Cardiac fibroblast (primary cell): Measurements from ENCODE around the gene NR2F6.

Source experiments
- DNase-seq, 2 donors: peaks; one replicate each; pipeline versions ENCODE4 v3.0.0 to v3.0.0-alpha.2; 2010; ENCODE audit warnings: low read depth in 2 of 2
- H3K4me3 ChIP-seq, 2 donors: replicated peaks in 1 of 2; 1 replicate in 1 of 2; 2 replicates in 1 of 2; pipeline ENCODE4 v1.5.1; 2011; ENCODE audit warnings: low read depth in 2 of 2, low read length in 2 of 2, mild to moderate bottlenecking in 2 of 2, moderate library complexity in 1 of 2
- TF ChIP-seq, protein P1 (sequence below): IDR thresholded peaks from one replicate; pipeline ENCODE4 v1.5.1; 2011; ENCODE audit warnings: low read depth, mild to moderate bottlenecking, low read length, inconsistent platforms

NR2F6 gene

DNA sequence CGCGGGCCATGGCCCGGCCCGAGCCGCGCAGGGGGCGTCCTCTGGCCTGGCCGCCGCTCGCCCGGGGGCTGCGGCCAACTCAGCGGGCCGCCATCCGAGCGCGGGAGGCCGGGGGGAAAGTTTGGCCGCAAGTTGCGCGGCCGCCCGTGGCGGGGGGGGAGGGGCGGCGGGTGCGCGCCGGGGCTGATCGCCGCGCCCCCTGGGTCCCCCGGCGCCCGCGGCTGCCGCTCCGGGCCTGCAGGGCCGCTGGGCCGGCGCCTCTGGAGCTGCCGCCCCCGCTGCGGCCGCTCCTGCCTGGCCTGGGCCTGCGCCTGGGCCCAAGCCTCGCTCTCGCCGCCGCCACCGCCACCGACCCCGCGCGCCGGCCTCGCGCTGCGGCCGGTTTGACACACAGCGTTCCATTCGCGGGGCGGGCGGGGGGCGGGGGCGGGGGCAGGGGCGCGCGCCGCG, at the start of gene NR2F6:
TSS of gene NR2F6 (minus strand) at position 385 of the 450 bp plus-strand sequence. CDS start 699 bp downstream, outside the sequence.
- TF ChIP-seq, protein P1, sequence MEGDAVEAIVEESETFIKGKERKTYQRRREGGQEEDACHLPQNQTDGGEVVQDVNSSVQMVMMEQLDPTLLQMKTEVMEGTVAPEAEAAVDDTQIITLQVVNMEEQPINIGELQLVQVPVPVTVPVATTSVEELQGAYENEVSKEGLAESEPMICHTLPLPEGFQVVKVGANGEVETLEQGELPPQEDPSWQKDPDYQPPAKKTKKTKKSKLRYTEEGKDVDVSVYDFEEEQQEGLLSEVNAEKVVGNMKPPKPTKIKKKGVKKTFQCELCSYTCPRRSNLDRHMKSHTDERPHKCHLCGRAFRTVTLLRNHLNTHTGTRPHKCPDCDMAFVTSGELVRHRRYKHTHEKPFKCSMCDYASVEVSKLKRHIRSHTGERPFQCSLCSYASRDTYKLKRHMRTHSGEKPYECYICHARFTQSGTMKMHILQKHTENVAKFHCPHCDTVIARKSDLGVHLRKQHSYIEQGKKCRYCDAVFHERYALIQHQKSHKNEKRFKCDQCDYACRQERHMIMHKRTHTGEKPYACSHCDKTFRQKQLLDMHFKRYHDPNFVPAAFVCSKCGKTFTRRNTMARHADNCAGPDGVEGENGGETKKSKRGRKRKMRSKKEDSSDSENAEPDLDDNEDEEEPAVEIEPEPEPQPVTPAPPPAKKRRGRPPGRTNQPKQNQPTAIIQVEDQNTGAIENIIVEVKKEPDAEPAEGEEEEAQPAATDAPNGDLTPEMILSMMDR, result no peak
- no peak for DNase-seq
- peak within 1 kb of the TSS; percentile 86 to 88 for H3K4me3 ChIP-seq

DNA sequence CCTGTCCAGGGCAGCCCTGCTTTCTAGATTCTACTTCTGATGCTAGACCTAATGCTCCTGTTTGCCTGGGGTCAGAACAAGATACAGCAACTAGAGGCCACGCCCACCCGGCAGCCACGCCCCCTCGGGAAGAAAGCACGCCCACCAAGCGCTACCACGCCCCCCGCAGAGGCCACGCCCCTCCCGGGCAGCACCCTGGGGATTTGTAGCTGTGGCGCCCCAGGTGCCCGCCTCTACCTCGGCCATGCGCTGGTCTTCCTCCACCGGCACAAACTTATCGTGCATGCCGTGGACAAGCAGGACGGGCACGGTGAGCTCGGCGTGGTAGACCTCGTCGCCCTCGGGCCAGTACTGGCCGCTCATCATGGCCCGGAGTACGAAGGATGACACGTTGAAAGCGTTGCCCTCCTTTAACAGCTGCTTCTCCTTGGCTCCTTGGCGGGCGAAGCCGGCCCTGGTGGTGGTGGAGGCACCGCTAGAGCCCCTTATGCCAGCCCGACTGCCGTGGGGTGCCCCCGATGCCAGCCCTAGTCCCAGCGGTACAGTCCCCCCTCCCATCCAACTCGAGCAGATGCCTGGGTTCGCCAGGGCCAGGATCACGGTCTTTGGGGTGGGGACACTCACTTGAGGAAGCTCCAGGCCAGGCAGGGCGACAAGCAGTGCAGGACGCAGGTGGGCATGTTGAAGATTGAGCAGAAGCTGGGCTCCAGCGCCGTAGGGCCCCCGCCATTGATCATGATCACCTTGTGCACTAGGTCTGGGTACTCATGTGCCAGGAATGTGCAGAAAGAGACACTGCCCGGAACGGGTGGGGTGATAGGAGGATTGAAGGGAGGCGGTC, 48.6 kb upstream of the NR2F6 start:
- no peak overlapping the region for H3K4me3 ChIP-seq
- TF ChIP-seq, protein P1, result no peak
- peak in 1 of 2 donors; percentile 34 for DNase-seq

DNA sequence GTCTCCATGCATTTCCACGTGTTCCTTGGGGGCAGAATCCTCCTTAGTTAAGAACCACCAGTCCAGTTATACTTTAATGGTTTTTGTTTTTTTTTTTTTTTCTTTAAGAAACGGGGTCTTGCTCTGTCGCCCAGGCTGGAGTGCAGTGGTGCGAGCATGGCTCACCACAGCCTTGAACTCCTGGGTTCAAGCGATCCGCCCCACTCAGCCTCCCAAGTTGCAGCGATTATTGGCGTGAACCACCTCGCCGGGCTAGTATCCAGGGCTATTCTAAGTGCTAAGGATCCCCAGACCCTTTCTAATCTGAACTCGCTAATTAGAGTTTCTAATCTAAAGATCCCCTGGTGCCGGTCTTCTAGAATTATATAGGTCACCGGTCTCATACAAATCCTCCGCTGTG, 47.9 kb upstream of the NR2F6 start:
- DNase-seq, result no peak
- TF ChIP-seq, protein P1, result no peak
- H3K4me3 ChIP-seq, result no peak overlapping the region

DNA sequence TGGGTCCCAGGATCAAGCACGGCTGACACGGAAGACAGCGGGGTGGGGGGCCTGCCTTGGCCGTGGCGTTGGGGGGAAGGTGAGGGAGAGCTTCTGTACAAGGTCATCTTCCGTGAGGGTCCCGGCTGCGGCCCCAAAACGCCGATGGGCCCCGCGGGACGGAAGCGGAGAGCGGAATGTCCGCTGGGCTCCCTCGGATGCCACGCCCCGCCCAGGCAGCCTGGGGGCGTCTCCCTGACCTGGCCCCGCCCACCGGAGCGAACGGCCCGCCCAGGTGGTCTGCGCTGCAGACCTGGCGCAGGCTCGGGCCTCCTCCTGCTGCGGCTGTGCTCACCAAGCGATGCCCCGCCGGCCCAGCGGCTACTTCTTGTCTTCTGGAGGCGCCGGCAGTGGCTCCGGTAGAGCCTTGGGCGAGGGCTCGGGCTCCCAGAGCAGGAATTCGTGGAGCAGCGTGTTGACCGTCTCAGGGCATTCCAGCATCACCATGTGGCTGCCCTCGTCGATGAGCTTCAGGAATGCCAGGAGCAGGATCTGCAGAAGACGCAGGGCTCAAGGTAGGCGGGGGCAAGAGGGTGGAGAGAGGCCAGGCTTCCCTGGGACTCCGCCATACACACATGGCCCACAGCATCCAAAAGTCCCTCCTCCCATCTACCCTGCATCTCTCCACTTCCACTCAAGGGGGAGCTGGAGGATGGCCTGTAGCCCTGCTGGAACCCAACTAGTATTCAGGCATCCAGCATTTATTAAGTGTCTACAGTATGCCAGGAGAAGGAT, 46.8 kb upstream of the NR2F6 start:
- H3K4me3 ChIP-seq, result peak overlapping the region; percentile 53 to 62
- TF ChIP-seq, protein P1, result peak; percentile 82
- peak; percentile 92 for DNase-seq

DNA sequence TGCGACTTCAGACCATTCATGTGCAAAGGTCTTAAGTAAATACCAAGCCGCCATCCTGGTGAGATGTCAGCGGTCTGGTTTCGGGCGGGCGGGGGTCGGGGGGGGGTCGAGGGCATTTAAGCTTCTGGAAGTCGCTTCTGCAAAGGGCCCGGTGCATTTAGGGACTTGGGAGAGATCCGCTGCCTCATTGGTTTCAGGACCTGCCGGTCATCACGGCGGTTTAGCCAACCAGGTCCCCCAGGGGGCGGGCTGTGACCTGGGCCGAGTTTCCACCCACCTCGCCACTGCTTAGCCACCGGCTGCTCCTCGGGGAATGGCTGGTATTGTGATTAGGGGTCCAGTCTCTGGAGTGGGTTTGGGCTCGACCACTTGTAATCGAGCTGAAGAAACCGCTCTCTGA, 43.8 kb upstream of the NR2F6 start:
- TF ChIP-seq, protein P1, result no peak
- peak; percentile 93 to 96 for DNase-seq
- H3K4me3 ChIP-seq, result peak overlapping the region in 1 of 2 donors; percentile 17

DNA sequence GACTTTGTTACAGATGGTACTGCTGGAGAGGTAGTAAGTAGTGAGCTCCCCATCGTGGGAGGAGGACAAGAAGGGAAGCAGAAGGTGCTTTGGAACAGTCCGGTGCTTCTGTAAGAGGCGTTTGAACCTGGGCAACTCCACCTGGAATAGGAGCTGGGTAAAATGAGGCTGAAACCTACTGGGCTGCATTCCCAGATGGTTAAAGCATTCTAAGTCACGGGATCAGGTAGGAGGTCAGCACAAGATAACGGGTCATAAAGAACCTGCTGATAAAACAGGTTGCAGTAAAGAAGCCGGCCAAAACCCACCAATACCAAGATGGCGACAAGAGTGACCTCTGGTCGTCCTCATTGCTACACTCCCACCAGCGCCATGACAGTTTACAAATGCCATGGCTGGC, 41.0 kb upstream of the NR2F6 start:
- no peak overlapping the region for H3K4me3 ChIP-seq
- TF ChIP-seq, protein P1, result no peak
- no peak for DNase-seq
